GM13976 (cell line): Measurements from ENCODE around the gene NHLRC4.
A peak's percentile ranks its signal among the peaks of the same experiment; 100 is the strongest.

Source experiments
- DNase-seq: peaks from one replicate; pipeline ENCODE4 v3.0.0; 2012; ENCODE audit warnings: low spot score
- in situ Hi-C: fragments of 300-500 bp; cut with MboI; formaldehyde crosslinking; loops from one replicate; pipeline ENCODE4 v1.12.0; 2022; ENCODE audit warnings: low sequenced_read_pairs, mixed read lengths, inconsistent platforms; ENCODE audit not compliant: unreplicated experiment
- TF ChIP-seq, protein P1 (sequence below): IDR thresholded peaks from 2 replicates; pipeline ENCODE4 v1.5.1; 2012; ENCODE audit warnings: borderline replicate concordance, mild to moderate bottlenecking; ENCODE audit not compliant: insufficient read depth; ENCODE audit errors: extremely low read depth, missing control alignments, control extremely low read depth

The NHLRC4 gene

DNA sequence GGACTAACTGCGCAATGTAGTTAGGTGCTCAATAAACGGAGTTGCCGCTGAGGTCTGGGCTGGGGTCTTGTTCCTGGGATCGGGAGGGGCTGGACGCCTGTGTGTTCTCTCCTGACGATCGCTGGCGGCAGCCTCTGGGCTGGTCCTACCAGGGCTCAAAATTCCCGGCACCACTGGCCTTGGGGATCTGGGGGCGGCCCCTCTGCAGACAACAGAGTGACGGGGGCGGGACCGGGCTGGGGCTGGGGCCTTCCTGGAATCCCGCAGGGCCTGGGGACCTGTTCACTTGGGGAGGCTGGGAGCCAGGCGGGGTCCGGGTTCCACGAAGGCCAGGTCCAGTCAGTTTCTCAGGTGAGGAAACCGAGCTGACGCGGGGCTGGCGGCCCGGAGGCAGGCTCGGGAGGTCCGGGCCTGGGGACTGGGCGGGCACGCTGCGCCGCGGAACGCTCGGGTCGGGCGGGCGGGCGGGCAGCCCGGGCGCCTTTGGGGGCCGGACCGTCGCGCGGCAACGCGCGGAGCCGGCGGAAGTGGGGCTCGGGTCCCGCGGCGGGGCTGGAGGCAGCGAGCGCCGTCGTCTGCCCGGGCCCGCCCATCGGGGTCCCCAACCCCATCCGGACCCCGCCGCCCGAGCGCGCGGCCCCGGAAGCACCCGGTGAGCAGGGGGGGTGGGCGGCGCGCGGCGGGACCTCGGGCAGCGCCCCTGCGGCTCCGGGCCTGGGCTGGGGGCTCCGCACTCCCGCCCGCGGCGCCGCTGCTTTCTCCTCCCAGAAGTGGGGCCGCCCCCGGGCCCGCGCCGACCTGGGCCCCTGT, 2.8 kb downstream of the NHLRC4 start, which contains the start of gene PIGQ:
PIGQ (plus strand) TSS at position 524 of the 810 bp plus-strand sequence. CDS start 4,107 bp downstream, outside the sequence.
- TF ChIP-seq, protein P1, sequence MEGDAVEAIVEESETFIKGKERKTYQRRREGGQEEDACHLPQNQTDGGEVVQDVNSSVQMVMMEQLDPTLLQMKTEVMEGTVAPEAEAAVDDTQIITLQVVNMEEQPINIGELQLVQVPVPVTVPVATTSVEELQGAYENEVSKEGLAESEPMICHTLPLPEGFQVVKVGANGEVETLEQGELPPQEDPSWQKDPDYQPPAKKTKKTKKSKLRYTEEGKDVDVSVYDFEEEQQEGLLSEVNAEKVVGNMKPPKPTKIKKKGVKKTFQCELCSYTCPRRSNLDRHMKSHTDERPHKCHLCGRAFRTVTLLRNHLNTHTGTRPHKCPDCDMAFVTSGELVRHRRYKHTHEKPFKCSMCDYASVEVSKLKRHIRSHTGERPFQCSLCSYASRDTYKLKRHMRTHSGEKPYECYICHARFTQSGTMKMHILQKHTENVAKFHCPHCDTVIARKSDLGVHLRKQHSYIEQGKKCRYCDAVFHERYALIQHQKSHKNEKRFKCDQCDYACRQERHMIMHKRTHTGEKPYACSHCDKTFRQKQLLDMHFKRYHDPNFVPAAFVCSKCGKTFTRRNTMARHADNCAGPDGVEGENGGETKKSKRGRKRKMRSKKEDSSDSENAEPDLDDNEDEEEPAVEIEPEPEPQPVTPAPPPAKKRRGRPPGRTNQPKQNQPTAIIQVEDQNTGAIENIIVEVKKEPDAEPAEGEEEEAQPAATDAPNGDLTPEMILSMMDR = no peak
- in situ Hi-C loops = no loop called here
- DNase-seq = peak; percentile 94

DNA sequence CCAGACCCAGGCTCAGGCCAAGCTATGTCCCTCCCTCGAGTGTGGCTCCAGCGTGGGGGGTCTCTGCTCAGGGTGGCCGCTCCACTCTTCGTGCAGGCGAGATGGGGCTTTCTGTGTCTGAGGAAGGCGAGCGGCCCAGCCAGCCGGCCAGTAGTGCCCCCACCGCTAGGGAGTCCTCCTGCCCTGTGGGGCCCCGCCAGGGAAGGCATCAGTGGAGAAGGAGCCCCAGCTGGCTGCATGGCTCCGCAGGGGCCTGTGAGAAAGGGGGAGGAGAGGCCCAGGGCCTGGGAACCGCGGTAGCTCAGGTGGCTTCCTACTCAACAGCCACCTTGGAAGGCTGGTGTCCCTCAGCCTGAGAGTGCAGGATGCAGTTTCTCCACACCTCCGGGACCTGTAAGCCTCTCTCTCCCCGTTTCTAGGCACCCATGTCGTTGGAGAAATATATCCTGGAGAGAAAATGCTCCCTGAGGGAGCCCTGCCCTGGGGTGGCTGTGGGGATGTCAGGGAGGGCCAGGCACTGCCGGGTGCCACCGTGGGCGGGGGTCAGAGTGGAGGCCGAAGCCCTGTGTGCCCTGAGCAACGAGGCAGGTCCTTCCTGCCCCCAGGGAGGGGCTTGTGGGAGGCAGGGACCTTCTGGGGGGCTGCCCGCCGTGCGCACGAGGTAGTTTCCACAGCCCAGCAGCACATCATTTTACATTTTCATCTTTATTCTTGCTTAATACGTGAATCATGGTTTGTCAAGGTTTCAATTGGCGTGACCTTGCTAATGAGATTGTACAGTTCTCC, 6.3 kb downstream of the NHLRC4 start:
- DNase-seq = no peak
- TF ChIP-seq, protein P1 = no peak
- in situ Hi-C loops = no loop called here

DNA sequence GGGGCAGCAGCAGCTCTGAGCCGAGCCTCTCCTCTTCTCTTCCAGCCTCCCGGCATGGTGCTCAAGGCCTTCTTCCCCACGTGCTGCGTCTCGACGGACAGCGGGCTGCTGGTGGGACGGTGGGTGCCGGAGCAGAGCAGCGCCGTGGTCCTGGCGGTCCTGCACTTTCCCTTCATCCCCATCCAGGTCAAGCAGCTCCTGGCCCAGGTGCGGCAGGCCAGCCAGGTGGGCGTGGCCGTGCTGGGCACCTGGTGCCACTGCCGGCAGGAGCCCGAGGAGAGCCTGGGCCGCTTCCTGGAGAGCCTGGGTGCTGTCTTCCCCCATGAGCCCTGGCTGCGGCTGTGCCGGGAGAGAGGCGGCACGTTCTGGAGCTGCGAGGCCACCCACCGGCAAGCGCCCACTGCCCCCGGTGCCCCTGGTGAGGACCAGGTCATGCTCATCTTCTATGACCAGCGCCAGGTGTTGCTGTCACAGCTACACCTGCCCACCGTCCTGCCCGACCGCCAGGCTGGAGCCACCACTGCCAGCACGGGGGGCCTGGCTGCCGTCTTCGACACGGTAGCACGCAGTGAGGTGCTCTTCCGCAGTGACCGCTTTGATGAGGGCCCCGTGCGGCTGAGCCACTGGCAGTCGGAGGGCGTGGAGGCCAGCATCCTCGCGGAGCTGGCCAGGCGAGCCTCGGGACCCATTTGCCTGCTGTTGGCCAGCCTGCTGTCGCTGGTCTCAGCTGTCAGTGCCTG, 7.4 kb downstream of the NHLRC4 start:
- in situ Hi-C loops = no loop called here
- DNase-seq = no peak
- TF ChIP-seq, protein P1 = no peak

- in situ Hi-C loops = no loop called here
- no peak for DNase-seq
- TF ChIP-seq, protein P1 = no peak
These were observed 8.8 kb downstream of the NHLRC4 start for GRCh38 chr16:575354-576196.

GRCh38 chr16:576197-576822, 9.5 kb downstream of the NHLRC4 start:
- TF ChIP-seq, protein P1 = no peak
- DNase-seq = no peak
- in situ Hi-C loops = no loop called here

GRCh38 chr16:576823-577201, 10.0 kb downstream of the NHLRC4 start:
- TF ChIP-seq, protein P1 = no peak
- DNase-seq = no peak
- in situ Hi-C loops = no loop called here
